Central memory CD4-positive, alpha-beta T cell (primary cell): ENCODE results near the gene TOX2.

Source experiments
- DNase-seq: peaks from one replicate; pipeline ENCODE4 v3.0.0; 2022
- total RNA-seq, 3 experiments: gene quantifications; one replicate each; lab custom pipeline; 2026; lab: John Stamatoyannopoulos, UW

The TOX2 gene, protein sequence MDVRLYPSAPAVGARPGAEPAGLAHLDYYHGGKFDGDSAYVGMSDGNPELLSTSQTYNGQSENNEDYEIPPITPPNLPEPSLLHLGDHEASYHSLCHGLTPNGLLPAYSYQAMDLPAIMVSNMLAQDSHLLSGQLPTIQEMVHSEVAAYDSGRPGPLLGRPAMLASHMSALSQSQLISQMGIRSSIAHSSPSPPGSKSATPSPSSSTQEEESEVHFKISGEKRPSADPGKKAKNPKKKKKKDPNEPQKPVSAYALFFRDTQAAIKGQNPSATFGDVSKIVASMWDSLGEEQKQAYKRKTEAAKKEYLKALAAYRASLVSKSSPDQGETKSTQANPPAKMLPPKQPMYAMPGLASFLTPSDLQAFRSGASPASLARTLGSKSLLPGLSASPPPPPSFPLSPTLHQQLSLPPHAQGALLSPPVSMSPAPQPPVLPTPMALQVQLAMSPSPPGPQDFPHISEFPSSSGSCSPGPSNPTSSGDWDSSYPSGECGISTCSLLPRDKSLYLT
- 0.21 to 3.7 (median 0.71) reads per million in 3 experiments for total RNA-seq

DNA sequence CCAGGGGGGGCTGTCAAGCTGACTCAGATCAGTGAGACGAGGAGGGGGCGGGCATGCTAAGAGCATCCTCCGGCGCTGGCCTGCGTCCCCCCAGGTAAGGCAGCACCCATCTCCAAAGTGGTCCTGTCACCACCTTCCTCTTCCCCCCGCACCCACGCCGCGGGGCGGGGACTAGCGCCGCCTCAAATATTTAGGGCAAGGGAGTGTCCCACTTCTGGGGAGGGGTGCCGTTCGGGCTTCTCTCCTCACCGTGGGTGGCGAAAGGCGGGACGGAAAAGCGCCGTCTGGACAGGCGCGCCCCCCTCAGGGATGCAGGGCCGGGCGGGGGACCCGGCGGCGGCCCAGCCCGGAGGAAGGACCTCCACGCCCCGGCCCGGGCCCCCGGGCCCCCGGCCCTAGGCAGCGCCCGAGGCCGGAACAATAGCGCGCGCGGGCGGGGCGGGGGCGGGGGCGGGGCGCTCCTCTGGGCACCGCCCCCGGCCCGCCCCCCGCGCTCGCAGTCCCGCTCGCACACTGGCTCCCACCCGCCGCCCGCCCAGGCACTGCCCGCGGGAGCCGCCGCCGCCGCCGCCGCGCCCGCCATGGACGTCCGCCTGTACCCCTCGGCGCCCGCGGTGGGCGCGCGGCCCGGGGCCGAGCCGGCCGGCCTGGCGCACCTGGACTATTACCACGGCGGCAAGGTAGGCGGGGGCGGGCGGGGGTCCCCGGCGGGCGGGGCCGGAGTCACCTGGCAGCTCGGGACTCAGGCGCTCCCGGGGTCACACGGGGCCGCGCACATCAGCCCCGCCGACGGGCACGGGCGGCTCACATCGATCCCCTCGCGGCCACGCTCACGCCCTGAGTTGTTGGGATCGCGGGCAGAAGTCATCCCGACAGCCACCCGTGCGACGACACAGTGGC lies at the start of gene TOX2:
TOX2 (plus strand) TSS at position 542 of the 900 bp plus-strand sequence; CDS start at position 582, 40 bp downstream.
- peak; percentile 17 for DNase-seq

- no peak for DNase-seq
Measured at GRCh38 chr20:43868091-43868490, 46.6 kb upstream of the TOX2 start.

- no peak for DNase-seq
Measured at GRCh38 chr20:43870484-43870883, 44.2 kb upstream of the TOX2 start.

- no peak for DNase-seq
Measured at GRCh38 chr20:43878776-43879175, 35.9 kb upstream of the TOX2 start.

GRCh38 chr20:43893930-43894329 lies 20.7 kb upstream of the TOX2 start:
- no peak for DNase-seq

GRCh38 chr20:43894491-43894890 lies 20.2 kb upstream of the TOX2 start:
- DNase-seq = no peak

DNA sequence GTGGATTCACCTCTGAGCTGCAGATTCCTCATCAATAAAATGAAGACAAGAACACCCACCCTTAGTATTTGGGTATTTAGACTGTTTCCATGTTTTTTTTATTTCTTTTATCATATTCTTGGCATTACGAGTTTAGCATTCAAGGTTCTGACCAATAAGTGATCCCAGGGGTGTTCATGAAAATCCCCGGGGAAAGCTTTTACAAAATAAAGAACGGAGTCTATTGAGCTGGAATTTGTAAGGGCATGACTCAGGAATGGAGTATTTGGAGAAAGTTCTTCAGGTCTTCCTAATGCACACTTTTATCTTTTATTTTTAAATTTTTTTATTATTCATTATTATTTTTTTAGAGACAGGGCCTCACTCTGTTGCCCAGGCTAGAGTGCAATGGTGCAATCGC lies 19.4 kb upstream of the TOX2 start:
- no peak for DNase-seq

DNA sequence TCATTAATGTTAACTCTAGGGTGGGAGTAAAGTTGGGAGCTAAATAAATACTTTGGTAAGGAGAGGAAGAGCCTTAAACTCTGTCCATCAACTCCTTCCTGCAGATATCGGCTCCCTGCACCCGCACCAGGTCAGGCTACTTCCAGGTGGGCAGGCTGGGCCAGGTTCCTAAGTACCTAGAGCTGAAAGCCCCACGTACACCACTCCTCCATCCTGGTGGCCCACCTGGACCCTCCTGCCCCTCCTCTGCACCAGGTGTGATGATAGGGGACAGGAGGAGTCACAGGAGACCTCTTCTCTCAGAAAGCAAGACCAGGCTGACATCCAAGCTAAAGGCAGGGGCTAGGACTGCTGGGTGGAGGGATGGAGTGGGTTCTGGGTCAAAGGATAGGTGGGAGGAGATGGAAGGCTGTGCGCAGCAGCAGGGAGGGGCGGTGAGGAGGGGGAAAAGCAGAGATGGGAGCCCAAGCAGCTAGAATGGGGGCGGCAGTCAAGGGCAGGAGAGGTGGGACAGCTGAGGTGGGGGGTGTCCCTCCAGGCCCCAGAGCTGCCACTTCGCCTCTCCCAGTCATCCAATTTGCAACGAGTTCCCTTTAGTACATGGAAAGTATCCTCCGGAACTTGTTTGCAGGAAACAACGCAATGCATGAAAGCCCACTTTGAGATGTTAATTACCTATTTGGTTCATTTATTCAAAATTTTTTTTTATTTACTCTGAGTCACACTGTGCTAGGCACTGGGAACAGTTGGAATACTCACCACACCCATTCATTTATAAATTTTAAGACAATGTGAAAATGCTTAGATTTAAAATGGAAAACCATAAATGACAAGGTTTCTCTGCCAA lies 15.2 kb upstream of the TOX2 start:
- no peak for DNase-seq

DNA sequence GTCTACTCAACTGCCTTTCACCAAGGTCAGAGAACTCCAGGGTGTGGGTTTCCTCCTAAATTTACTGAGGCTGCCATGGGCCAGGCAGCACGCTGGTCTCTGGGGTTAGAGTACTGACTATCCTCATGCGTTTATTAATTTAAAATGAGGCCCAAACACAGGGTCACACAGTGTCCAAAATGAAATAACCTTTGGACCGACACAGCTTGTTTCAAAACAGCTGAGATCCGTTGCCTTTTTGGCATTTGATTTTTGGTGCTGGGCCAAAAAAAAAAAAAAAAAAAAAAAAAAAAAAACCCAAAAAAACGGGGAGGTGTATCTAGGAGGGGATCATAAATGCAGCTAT lies 14.6 kb upstream of the TOX2 start:
- DNase-seq = no peak

GRCh38 chr20:43900496-43900895 lies 14.2 kb upstream of the TOX2 start:
- no peak for DNase-seq

DNA sequence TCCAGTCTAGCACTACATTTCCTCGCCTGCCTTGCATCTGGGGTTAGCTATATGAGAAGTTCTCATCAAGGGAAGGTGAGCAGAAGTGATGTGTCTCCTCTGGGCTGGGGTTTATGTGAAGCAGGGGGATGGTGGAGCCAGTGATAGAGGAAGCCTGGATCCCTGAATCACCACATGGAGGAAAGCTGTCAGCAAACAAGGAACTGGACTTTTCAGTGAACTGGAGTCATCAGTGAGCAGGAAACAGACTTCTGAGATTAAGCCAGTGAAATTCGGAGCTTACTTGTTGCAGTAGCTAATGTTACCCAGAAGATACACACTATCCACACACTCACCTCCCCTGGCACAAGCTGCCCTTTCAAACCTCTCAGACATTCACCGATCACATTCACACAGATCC lies 13.4 kb upstream of the TOX2 start:
- DNase-seq = no peak

- DNase-seq = no peak
Measured at GRCh38 chr20:43903953-43904826, 10.5 kb upstream of the TOX2 start.

DNA sequence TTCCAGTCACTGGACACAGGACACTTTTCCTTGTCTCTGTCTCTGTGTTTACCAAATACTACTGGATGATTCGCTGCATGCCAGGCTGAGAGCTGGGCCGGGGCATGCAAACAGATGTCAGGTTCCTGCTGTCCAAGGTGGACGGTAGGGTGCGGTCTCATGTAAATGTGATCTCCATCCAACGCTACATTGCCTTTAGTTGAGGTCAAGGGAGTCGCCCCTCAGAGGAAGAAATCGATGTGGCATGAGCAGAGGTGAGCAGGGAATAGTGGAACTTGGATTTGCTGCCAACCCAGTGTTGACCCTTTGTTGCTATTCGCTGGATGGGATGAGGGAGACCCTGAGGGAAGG lies 9.8 kb upstream of the TOX2 start:
- no peak for DNase-seq

DNA sequence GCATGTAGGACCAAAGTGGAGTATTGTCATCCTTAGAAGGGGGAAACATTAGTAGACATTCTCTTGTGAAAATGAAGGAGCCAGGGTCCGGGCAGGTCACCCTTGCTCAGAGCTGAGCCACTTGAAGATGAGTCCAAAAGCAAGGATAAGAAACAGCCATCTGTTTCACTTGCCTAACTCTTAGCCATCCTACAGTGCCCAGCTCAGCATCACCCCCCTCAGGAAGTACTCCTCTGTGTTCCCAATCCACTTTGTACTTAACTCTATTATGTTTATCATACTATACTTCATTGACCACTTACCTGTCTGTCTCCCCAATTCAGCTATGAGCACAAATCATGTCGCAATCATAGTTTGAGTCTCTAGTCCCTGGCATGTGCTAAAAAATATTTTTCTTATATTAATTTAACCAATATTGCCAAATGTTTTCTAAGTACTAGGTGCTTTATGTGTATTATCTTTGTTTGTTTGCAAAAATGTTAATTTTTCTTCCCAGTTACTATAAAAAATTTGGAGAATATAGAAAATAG lies 8.1 kb upstream of the TOX2 start:
- DNase-seq = no peak

GRCh38 chr20:43909211-43909610 lies 5.4 kb upstream of the TOX2 start:
- no peak for DNase-seq

GRCh38 chr20:43909720-43910119 lies 4.9 kb upstream of the TOX2 start:
- no peak for DNase-seq

GRCh38 chr20:43910564-43910963 lies 4.1 kb upstream of the TOX2 start:
- DNase-seq = no peak

DNA sequence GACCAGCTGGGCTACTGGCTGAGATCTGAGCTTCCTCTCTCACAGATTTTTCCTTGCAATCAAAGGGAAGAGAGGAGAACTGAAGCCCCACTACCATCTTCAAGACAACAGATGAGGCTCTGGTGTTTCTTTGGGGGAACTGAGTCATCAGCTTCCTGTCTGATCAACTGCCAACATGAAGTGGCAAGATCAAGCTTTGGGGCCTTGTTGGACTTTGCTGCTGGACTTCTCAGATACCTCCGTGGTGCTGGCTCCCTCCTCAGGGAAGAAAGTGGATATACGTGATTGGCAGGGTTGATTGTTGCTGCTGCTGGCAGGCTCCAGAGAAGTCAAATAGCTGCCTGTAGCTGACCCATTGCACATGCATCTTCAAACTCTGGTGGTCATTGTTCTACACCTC lies 3.6 kb upstream of the TOX2 start:
- DNase-seq = no peak

GRCh38 chr20:43913291-43914025 lies 1.2 kb upstream of the TOX2 start:
- no peak for DNase-seq

DNA sequence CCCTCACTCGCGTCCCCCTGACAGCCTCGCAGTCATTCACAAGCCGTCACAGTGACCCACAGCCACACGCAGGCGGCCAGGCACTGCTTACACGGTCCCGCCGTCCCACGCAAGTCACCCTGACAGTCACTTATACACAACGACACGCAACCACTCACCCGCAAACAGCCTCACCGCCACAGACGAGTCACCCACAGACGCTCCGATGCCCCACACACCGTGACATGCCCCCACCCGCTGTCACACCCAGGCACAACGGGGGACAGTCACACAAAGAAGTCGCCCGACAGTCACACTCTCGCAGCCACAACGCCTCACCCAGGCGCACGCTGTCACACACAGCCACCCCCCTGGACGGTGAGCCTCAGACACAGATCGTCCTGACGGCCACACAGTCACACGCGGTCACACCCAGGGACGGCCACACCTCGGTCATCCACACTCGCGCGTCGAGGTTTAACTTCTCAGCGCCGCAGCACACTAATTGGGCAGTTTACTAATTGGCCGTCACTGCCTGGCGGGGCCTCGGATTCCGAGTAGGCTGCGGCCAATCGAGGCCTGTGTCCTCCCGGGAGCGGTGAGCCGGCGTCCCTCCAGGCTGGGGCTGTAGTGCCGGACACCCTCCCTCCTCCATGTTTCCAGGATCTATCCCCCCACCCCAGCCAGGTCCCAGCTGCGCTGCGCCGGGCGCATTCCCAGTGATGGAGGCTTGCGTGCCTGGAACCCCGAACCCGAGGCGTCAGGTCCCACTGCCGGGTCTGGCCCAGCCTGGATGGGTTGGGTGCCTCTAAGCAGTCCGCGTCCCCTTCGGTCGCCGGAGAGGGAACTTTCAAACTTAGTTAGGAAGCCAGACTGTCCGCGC lies 790 bp downstream of the TOX2 start:
- DNase-seq = peak; percentile 16
